AG20443 (cell line): ENCODE results near the gene GPR160.

Experiments used
- DNase-seq: peaks from one replicate; pipeline ENCODE4 v3.0.0; 2012; ENCODE audit warnings: low spot score, mixed read lengths

Gene GPR160

DNA sequence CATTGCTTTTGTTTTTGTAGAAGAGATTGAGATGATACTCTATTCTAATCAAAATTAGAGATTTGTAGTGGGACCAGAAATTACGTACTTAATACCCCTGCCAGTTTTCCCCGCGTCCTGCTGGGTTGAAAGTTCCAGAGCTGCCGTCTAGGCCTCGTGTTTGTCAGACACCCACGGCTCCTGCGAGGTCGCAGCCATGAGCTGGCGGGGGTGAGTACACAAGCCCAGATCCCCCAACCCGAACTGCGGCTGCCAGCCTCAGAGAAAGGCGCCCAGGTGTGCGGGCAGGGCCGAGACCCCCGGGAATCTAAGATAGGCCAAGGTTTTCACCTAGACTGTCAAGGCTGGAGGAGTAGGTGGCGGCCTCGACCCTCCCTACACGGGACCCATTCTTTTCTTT lies 26.3 kb downstream of the GPR160 start:
- DNase-seq = no peak

DNA sequence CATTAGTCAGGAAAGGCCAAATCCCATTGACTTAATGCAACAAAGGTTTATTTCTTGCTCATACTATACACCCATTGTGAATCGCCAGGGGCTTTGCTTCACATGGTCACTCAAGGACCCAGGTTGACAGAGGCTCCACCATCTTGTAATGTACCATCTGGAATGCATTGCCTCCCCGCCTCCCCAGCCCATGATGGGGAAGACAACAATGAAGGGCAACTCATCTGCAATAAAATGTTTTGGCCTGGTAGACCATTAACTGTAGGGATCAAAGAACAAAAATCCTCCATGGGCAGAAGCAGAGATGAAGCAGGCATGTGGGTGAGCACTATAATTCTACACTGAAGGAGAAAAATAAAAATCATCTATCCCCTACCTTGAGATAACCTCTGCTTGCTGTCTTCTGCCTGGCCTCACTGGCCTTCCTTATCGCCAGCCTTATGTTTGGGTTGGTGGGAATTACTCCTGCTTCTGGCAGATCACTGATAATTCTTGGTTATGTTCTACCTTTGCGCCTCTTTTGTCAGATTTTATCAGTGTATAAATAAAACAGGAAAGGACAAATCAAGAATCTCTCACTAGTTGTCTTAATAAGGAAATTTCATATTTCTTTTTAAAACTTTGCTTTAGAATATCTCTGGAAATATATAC lies 37.8 kb downstream of the GPR160 start:
- DNase-seq = no peak

GRCh38 chr3:170076715-170077238 lies 39.0 kb downstream of the GPR160 start:
- no peak for DNase-seq

DNA sequence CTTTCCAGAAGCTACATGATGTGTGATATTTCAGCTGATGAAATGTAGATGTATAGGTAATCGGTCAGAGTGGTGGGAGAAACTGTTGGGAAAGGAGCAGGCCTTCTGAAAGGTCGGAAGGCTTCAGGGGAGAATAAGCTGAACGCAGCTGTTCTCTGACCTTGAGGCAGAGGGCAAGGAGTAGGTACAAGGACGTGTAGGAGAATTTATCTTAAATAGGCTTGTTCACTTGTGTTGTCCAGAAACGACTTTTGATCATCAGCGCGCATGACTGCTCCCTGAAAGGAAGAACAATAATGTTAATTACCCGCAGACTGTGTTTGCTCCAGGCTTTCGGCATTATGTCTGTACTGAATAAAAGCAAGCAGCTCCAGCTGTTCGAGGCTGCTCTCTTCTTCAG lies 39.6 kb downstream of the GPR160 start:
- DNase-seq = no peak

DNA sequence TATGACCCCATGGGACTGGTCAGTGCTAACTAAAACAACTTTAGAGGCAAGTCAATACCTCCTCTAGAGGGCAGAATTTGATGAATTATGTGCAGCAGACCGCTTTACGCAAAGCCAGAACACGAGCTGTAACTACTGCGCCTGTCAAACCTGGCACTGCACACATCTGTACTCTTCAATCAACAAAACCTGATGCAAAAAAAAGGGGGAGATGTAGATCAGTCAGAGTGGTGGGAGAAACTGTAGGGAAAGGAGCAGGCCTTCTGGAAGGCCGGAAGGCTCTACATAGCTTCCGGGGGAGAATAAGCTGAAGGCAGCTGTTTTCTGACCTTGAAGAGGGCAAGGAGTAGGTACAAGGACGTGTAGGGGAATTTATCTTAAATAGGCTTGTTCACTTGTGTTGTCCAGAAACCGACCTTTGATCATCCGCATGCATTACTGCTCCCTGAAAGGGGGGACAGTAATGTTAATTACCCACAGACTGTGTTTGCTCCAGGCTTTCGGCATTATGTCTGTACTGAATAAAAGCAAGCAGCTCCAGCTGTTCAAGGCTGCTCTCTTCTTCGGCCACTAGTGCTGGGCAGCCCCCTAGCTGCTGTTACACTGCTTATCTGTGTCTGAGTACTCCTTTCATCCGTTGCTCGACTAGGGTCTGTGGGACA lies 41.0 kb downstream of the GPR160 start:
- no peak for DNase-seq

- no peak for DNase-seq
These were observed 41.9 kb downstream of the GPR160 start for GRCh38 chr3:170079536-170080165.

GRCh38 chr3:170080605-170081004 lies 42.8 kb downstream of the GPR160 start:
- no peak for DNase-seq

DNA sequence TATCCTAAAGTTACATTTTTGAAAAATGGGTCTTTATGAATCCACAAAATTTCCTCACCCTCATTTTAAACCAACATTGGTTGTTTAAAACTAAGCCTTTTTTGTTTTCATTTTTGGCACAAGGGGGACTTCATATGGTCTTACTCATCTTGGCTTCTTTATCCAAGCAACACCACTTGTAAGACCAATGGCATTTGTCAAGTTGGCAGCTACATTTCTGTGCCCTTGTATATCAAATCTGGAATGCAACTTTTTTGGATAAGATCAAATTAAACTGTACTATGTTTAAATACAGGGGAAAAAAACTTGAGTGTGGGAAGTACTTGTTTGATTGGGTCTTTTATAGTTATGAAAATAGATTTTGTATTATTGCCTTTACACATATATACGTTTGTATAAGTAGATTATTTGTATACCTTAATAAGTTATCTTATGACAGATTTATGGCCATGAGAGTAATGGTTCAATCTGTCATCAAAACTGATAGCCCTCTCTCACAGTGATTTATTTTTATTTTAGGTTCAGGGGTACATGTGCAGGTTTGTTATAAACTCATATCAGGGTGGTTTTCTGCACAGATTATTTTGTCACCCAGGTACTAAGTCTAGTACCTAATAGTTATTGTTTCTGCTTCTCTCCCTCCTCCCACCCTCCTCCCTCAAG lies 43.4 kb downstream of the GPR160 start:
- peak; percentile 47 for DNase-seq

DNA sequence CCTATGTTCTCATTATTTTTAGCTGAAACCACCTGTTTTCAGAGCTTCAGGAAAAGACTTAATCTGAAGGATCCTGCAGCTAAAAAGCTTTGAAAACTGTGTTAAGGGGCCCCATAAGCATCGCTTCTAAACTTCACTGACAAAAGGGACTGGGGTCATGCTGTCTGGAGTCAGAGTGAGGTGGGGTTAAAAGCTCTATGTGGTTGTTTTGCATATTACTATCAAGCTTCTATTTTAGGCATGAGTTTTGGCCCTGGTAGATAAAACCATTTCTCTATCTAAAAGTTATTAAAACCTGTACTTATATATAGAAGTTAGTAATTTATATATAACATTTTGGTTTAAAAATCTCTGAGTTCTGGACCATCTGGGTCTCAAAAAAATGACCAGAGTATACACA lies 45.5 kb downstream of the GPR160 start:
- no peak for DNase-seq

- no peak for DNase-seq
These were observed 47.6 kb downstream of the GPR160 start for GRCh38 chr3:170085396-170085795.

GRCh38 chr3:170089862-170090600 lies 52.2 kb downstream of the GPR160 start:
- DNase-seq = no peak

DNA sequence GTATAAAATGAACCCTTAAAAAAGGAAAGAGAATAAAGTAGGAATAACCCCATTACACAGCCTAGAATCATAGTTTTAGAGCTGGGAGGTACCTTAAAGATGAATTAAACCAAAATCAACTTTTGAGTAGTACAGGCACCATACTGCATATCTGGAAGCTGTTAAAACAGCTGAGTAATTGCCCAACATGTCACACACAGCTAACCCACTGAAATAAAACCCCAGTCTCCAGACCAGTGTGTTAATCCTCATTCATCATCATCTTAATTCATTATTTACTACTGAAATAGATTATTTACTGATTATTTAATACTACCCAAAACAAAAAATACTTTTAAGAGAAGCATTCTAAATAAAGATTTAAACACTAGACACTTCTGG lies 52.8 kb downstream of the GPR160 start:
- DNase-seq = no peak

- DNase-seq = no peak
These were observed 55.1 kb downstream of the GPR160 start for GRCh38 chr3:170092907-170093306.

GRCh38 chr3:170095771-170096170 lies 58.0 kb downstream of the GPR160 start:
- DNase-seq = no peak

GRCh38 chr3:170096342-170096741 lies 58.5 kb downstream of the GPR160 start:
- no peak for DNase-seq

DNA sequence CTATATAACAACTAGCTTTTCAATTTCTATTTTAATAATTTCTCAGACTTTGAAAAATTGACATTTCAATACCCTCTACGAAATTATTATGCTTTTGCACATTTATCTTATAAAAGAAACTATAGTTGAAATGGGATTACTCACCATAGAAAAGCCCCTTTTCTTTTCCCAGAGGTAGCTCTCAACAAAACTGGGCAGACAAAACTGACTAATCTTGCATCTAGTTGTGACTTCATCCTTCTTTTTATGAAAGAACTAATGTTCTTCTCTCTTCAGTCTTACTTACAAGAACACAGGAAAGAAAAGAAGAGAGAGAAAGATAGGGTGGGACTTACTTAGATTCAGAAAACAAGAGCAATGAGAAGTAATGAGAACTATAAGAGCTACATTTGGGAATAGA lies 61.0 kb downstream of the GPR160 start:
- DNase-seq = no peak

GRCh38 chr3:170100944-170101343 lies 63.1 kb downstream of the GPR160 start:
- no peak for DNase-seq

DNA sequence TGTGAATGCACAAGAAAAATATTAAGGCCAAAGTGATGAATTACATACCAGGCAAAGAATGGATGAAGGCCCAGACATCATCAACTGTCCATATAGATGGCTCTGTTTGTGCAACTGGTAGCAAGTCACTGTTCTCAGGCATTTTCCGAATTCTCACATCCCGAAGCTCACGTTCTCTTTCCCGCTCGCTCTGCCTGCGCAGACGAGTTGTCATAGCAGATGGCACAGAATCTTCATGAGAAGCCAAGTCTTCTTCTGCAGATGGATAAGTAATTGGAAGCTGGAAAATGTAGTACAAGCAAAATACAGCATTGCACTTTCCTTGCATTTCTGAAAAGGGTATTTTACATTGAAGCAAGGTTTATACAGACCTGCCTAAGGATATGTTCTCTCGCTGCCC lies 64.6 kb downstream of the GPR160 start:
- DNase-seq = no peak

GRCh38 chr3:170107941-170108340 lies 70.1 kb downstream of the GPR160 start:
- DNase-seq = peak; percentile 17

DNA sequence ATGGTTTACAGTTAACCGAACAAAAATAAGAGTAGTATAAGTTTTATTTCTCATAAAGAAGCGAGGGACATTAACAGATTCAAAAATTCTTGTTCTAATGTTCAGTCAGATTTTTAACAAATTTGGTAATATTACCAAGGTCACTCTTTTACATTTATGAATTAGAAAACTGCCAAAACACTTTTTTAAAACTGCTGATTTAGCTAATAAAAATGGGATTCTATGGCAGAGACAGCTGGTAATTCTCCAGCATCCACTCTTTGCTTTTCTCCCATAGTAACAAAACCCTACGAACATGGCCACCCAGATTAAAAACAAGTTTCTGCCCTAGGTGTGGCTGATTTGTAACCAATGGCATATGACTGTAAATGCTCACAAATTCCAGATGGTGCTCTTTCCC lies 71.2 kb downstream of the GPR160 start:
- DNase-seq = no peak

DNA sequence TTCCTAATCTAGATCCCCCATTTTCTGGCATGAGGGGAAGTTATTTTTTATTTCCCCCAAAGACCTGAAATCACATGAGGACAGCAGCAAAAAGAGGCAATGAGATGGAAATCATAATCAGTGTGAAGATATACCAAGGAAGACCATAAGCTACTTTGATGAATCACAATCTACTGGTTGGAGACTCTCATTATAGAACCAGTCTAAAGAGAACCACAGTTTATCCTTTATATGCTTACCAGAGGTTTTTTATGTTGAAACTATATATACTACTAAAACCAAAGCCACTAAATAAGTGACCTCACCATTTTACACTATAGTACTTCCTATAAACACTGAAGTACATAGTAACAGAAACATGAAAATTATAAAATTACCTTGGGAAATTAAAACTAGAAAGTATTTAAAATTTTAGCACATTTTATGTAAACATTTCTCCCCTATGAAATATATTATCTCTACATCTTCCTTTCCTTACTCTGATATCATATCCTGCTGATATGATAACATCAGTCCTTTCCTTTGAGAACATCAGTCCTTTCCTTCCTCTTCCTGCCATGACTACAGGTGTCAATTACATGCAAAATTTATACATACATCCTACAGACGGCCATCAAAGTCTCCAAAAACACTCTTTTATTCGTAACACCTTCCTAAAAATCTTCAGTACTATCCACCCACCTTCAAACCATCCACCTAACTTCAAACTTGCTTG lies 71.9 kb downstream of the GPR160 start:
- DNase-seq = no peak
